WI38 (cell line): Measurements from ENCODE around the gene DHX58.

ENCODE experiments used
- H3K4me3 ChIP-seq: 2 replicates; pipeline ENCODE4 v1.5.1; 2011; ENCODE audit warnings: low read depth, mild to moderate bottlenecking, control low read depth, low read length
- TF ChIP-seq, protein P1 (sequence below): IDR thresholded peaks from 2 replicates; pipeline ENCODE4 v1.5.1; 2012; ENCODE audit warnings: low read depth, mild to moderate bottlenecking, control low read depth, low read length

The DHX58 gene

DNA sequence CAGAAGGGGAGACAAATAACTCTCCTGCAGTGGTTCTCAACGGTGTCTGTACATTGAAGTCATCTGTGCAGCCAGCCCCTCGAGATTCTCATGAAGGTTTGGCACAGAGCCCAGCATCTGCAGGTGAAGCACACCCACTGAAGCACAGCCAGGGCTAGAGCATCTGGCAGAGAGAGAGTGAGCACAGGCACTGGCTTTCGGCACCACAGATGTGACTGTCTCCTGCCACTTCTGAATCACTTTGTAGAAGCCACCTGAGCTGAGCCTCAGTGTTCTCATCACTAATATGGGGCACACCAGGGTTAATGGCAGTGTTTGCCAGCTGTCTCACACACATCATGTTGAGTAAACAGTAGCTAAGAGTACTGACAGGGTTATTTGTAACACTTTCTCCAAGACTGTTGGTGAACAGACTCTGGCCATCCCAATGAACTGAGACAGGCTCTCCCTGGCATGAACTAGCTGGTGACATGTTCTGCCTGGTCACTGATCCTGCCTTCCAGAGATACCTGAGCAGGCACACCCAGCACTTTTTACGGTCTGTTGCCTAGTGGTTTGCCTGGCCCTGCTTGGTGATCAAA is 21.0 kb upstream of the DHX58 start:
- no peak overlapping the region for H3K4me3 ChIP-seq
- TF ChIP-seq, protein P1, sequence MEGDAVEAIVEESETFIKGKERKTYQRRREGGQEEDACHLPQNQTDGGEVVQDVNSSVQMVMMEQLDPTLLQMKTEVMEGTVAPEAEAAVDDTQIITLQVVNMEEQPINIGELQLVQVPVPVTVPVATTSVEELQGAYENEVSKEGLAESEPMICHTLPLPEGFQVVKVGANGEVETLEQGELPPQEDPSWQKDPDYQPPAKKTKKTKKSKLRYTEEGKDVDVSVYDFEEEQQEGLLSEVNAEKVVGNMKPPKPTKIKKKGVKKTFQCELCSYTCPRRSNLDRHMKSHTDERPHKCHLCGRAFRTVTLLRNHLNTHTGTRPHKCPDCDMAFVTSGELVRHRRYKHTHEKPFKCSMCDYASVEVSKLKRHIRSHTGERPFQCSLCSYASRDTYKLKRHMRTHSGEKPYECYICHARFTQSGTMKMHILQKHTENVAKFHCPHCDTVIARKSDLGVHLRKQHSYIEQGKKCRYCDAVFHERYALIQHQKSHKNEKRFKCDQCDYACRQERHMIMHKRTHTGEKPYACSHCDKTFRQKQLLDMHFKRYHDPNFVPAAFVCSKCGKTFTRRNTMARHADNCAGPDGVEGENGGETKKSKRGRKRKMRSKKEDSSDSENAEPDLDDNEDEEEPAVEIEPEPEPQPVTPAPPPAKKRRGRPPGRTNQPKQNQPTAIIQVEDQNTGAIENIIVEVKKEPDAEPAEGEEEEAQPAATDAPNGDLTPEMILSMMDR: no peak

DNA sequence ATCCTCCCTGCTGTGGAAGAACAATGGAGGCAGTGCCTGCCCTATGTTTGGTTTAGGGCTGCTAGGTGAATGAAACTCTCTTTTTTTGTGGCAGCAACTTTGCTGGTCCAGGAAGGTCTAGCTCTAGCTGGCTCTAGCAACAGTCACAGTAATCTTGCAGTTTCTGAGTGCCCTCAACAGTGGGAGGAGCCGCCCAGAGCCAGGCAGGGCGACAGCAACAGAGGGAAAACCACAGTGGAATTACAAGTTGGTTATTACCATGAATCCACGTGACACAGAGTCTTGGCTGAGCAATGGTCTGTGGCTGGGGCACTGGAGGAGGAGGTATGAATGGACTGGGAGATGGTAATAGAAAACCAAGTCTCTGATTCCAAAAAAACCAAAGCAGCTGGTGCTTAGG is 20.4 kb upstream of the DHX58 start:
- no peak overlapping the region for H3K4me3 ChIP-seq
- TF ChIP-seq, protein P1: no peak

DNA sequence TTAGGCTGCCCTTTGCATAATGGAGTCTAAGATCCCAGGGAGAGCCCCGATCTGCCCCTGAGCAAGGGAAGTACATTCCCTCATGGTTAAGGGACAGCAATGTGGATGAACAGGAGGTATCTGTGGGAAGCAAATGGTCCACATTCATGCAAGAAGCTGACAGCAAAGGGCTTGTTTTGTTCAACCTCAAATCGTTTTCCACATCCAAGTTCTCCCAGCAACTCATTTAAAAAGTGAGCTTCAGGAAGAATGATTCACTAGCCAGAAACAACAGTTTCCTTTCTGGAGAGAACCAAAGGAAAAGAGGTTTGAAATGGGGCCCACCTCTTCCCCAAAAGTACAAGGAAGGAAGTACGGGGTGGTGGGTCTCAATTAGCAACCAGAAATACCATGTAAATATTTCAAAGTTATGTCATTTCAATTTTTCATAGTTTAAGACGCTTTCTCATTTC is 19.5 kb upstream of the DHX58 start:
- TF ChIP-seq, protein P1: no peak
- no peak overlapping the region for H3K4me3 ChIP-seq

DNA sequence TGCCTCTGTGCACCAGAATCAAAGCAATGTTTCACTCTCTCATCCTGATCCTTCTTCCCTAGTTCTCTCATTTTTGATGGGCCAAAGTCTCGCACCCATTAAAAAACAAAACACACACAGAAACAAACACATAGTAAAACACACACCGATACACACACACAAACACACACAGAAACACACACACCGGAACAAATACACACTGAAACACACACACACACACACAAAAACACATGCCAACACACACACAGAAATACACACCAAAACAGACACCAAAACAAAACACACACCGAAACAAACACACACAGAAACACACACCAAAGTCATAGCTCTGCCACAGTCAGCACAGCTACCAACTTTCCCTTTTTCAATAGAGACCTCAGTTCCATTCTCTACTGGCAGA is 18.7 kb upstream of the DHX58 start:
- TF ChIP-seq, protein P1: no peak
- no peak overlapping the region for H3K4me3 ChIP-seq

DNA sequence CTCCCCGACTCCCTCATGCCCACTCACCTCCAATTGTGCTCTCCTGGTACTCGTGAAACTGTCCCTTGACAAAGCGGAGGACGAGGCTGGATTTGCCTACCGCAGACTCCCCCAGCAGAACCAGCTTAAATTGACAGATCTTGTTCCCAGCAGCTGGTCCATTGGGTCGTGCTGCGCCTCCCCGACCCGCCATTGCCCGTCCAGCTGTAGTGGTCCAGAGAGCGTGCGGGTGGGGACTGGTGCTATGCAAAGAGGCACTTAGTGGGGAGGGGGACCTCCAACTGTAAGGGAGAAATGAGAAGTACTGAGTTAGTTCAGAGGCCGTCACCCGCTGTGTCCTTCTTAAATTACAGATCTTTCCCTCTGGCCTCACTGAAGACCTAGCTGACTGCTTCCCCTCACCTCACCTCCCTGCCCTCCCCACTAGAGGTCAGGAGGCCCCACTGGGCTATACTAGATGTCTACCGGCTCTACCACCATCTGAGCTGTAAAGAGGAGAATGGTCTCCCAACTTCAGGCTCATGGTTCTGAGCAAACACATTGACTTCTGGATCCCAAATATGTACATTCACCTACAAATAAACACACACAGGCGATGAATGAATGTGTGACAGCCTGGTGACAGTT is 17.9 kb upstream of the DHX58 start:
- no peak overlapping the region for H3K4me3 ChIP-seq
- TF ChIP-seq, protein P1: no peak

DNA sequence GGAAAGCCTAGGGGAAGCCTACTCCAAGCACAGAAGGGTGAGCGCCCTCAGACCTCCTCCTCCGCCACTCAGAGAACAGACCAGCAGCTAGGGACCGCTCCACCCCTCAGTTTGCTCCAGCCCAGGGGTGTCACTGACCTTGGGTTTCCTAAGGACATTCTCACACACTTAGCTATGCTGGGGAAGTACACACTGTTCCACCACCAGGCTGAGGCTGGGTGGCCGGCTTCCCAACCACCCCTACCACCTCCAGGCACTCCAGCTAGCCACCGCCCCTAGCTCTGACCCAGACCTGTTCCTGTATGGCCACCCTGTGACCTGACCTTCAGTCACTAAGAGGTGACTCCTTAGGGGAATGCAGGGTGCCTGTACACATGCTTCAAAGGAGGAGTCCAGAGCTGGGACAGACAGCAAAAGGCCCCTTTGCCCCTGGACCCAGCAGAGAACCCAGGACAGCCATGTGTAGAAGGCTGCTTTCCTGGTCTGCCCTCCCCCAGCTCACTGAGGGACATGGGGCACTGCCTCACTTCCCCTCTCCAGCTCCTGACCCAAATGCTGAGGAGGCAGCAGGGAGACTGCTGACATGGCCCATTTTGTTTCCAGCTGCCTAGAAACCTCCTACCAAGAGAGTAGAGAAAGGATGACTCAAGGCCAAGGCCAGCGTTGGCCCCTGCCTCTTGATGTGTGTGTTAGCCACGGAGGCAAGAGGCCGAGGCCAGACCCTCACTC is 16.8 kb upstream of the DHX58 start:
- no peak overlapping the region for H3K4me3 ChIP-seq
- TF ChIP-seq, protein P1: no peak

DNA sequence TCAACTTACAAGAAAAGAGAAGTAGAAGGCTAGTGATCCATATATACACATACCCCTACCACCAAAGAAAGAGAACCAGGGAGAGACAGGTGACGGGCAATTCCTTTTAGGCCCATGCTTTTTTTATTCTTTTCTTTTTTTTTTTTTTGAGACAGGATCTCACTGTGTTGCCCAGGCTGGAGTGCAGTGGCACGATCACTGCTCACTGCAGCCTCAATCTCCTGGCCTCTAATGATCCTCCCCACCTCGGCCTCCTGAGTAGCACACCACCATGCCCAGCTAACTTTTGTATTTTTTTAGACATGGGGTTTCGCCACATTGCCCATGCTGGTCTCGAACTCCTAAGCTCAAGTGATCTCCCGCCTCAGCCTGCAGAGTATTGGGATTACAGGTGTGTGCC is 14.9 kb upstream of the DHX58 start:
- TF ChIP-seq, protein P1: no peak

More for the DNA sequence above, 14.9 kb upstream of the DHX58 start:
- no peak overlapping the region for H3K4me3 ChIP-seq
